GM23248 (cell line): ENCODE data around the gene ANKRD31. TPM values are rescaled to one million over a fixed set of nuclear protein-coding genes. Genes with fewer than 3 reads are reported as not detected.

ENCODE experiments used
- DNase-seq: peaks from one replicate; pipeline ENCODE4 v3.0.0-alpha.2; 2015
- H2AFZ ChIP-seq: fragments of 200-600 bp; sonication (generic); 2 replicates; pipeline ENCODE4 v1.6.1; 2016; ENCODE audit warnings: antibody characterized with exemption
- H3F3A ChIP-seq: fragments of 200-600 bp; sonication (generic); 2 replicates; pipeline ENCODE4 v1.6.1; 2016; ENCODE audit warnings: mild to moderate bottlenecking, antibody characterized with exemption, mixed run types; ENCODE audit not compliant: insufficient read depth
- H3K27ac ChIP-seq: fragments of 200-600 bp; sonication (generic); 2 replicates; pipeline ENCODE4 v1.5.1; 2016; ENCODE audit warnings: mild to moderate bottlenecking
- H3K27me3 ChIP-seq: fragments of 200-600 bp; sonication (generic); replicated peaks from 2 replicates; pipeline ENCODE4 v1.6.1; 2016; ENCODE audit warnings: mild to moderate bottlenecking; ENCODE audit not compliant: insufficient read depth
- H3K36me3 ChIP-seq: fragments of 200-600 bp; sonication (generic); 2 replicates; pipeline ENCODE4 v1.6.1; 2016; ENCODE audit warnings: low read depth, mild to moderate bottlenecking
- H3K4me1 ChIP-seq: fragments of 200-600 bp; sonication (generic); 2 replicates; pipeline ENCODE4 v1.6.1; 2016; ENCODE audit warnings: mild to moderate bottlenecking; ENCODE audit not compliant: insufficient read depth
- H3K4me2 ChIP-seq: fragments of 200-600 bp; sonication (generic); one replicate; pipeline ENCODE4 v1.6.1; 2016; ENCODE audit warnings: mild to moderate bottlenecking; ENCODE audit not compliant: unreplicated experiment
- H3K4me3 ChIP-seq: fragments of 200-600 bp; sonication (generic); 2 replicates; pipeline ENCODE4 v1.5.1; 2016; ENCODE audit warnings: mild to moderate bottlenecking
- H3K79me2 ChIP-seq: fragments of 200-600 bp; sonication (generic); 2 replicates; pipeline ENCODE4 v1.6.1; 2016; ENCODE audit warnings: mild to moderate bottlenecking; ENCODE audit not compliant: insufficient read depth
- H3K9ac ChIP-seq: fragments of 200-600 bp; sonication (generic); 2 replicates; pipeline ENCODE4 v1.6.1; 2016; ENCODE audit warnings: mild to moderate bottlenecking
- H3K9me2 ChIP-seq: fragments of 200-600 bp; sonication (generic); 2 replicates; pipeline ENCODE4 v1.6.1; 2016; ENCODE audit warnings: mixed run types, mild to moderate bottlenecking, moderate library complexity; ENCODE audit not compliant: insufficient read depth
- H3K9me3 ChIP-seq: fragments of 200-600 bp; sonication (generic); one replicate; pipeline ENCODE4 v1.6.1; 2017; ENCODE audit warnings: low read depth
- H4K20me1 ChIP-seq: fragments of 200-600 bp; sonication (generic); 2 replicates; pipeline ENCODE4 v1.6.0; 2016; ENCODE audit not compliant: insufficient read depth
- EZH2 ChIP-seq: fragments of 200-600 bp; sonication (generic); IDR thresholded peaks from 2 replicates; pipeline ENCODE4 v1.6.1; 2018; ENCODE audit warnings: antibody characterized with exemption, mild to moderate bottlenecking; ENCODE audit not compliant: insufficient read depth, poor library complexity, severe bottlenecking
- EZH2phosphoT487 ChIP-seq: fragments of 200-600 bp; sonication (generic); IDR thresholded peaks from 2 replicates; pipeline ENCODE4 v1.6.1; 2018; ENCODE audit warnings: antibody characterized with exemption, moderate library complexity, mild to moderate bottlenecking, low read depth; ENCODE audit not compliant: insufficient read depth
- WGBS, 2 experiments: methylation state at CpG; one replicate each; pipeline ENCODE4 v1.1.6; 2015 to 2017; ENCODE audit warnings: low lambda C conversion rate in 2 of 2, low coverage in 1 of 2; ENCODE audit errors: missing lambda C conversion rate in 2 of 2; 5-methylcytosine and 5-hydroxymethylcytosine counted together
- in situ Hi-C: fragments of 300-500 bp; cut with MboI; formaldehyde crosslinking; loops from 2 replicates; pipeline ENCODE4 v1.15.0; 2020
- polyA plus RNA-seq: library from polyadenylated mRNA; unstranded; fragments of >200 nt; fragmentation: Nextera tagmentation; extraction: Ambion mirVana; gene quantifications from 2 replicates; pipeline ENCODE4 v1.2.1, GENCODE V29; 2016
- total RNA-seq: library from RNA; depleted of rRNA; stranded (reverse); fragments of >200 nt; shearing (Covaris generic); gene quantifications from 2 replicates; pipeline ENCODE4 v1.2.3, GENCODE V29; 2014

The ANKRD31 gene
- total and polyA plus RNA-seq, 2 experiments from 2014 or later: not detected

DNA sequence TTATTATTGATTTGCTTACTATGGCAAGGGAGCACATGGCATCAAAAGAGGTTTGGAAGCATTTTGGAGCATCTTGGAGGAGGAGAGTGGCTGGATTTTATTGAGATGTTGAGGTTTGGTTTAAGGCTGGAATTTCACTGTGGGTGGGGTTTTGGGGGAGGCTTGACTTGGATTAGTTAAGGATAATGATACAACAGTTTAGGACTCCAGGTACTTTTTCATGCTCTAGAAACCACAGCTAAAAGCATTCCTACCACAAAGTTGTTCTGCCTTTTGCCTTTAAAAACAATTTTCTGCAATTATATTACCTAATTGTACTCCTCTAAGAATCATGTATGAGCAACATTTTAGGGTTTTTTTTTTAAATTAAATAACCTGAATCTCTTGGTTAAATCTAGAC, 189.3 kb downstream of the ANKRD31 start:
- no peak overlapping the region for H3K4me3 ChIP-seq
- no peaks in the 10 kb centered on the region; the same call in 1 of the 2 replicates for H3K36me3 ChIP-seq
- no peaks in the 10 kb centered on the region for H3F3A ChIP-seq
- in situ Hi-C loops: no loop called here
- peaks cover 8% of the 10 kb centered on the region; the same call in 1 of the 2 replicates for H3K4me1 ChIP-seq
- DNase-seq: no peak
- no peak overlapping the region for H3K4me2 ChIP-seq
- H4K20me1 ChIP-seq: no peaks in the 10 kb centered on the region
- no peak for TF ChIP-seq EZH2
- no peak for TF ChIP-seq EZH2phosphoT487
- H3K27me3 ChIP-seq: no peaks in the 10 kb centered on the region
- H2AFZ ChIP-seq: no peak overlapping the region
- peaks cover 30% of the 10 kb centered on the region for H3K79me2 ChIP-seq
- no peak overlapping the region for H3K9ac ChIP-seq
- no peak overlapping the region for H3K27ac ChIP-seq
- no peaks in the 10 kb centered on the region for H3K9me3 ChIP-seq
- H3K9me2 ChIP-seq: 0 out of 2 replicates have a peak, but pooled peaks cover under 1% of the 10 kb centered on the region

DNA sequence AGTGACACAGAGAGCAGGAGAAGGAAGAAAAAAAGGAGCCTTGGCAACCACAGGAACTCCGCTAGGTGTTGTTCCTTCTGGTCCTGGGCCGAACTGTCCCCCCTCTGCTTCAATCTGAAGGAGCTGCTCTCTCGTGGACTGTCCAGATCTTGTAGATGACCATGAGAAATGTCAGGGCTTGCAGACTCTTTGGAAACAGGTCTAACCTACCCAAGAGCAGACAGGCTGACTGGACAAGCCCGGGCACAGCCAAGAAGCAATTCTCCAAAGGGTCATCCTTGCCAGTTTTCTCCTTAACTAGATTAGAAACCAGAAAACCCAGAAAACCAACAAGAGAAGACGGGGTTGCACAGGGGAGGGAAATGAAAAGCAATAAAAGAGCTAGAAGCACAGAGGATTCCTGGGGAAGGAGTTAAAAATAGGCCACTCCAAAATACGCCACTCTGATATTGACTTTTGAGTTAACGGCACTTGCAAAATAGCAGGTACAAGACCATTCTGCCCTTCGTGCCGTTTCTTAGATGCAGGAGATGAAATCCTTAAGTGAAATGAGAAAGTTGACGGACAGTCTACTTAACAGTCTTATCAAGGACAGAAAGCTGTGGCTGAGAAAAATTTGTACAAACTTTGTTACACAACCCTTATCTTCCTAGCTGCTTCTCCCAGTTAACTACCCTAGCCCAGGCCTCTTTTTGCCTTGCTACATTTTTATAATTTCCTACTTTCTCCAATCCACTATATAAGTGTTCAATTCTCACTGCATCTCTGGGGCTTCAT, 190.1 kb downstream of the ANKRD31 start:
- Histone ChIP-seq H3K9ac (no peak overlapping the region), H3K9me2 (0 out of 2 replicates have a peak, but pooled peaks cover 3% of the 10 kb centered on the region), H3K27me3 (no peaks in the 10 kb centered on the region), H3K9me3 (no peaks in the 10 kb centered on the region), H2AFZ (no peak overlapping the region), H3K79me2 (peaks cover 25% of the 10 kb centered on the region), H3K4me1 (peaks cover 3% of the 10 kb centered on the region), H3K4me2 (no peak overlapping the region), H3K36me3 (no peaks in the 10 kb centered on the region; the same call in 1 of the 2 replicates), H3F3A (no peaks in the 10 kb centered on the region), H3K4me3 (no peak overlapping the region), H4K20me1 (no peaks in the 10 kb centered on the region), H3K27ac (no peak overlapping the region)
- WGBS, 2 experiments: 94 to 95% methylated on average over 10 of the region's 10 CpGs
- in situ Hi-C loops: no loop called here
- DNase-seq: no peak
- TF ChIP-seq EZH2phosphoT487 (no peak), EZH2 (no peak)

DNA sequence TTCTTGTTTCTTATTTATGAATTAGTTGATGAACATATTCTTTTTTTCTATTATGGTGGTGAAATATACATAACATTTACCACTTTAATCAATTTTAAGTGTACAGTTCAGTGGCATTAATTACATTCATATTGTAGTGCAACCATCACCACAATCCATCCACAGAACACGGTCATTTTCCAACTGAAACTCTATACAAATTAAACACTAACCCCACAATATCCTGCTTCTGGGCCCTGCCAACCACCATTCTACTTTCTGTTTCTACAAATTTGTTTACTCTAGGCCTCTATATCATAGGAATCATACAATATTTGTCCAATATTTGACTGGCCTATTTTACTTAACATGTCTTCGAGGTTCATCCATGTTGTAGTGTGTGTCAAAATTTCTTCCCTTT, 191.6 kb downstream of the ANKRD31 start:
- Histone ChIP-seq H3K27me3 (no peaks in the 10 kb centered on the region), H4K20me1 (no peaks in the 10 kb centered on the region), H3F3A (no peaks in the 10 kb centered on the region; the same call in 1 of the 2 replicates), H3K4me1 (peaks cover 11% of the 10 kb centered on the region; the same call in 1 of the 2 replicates), H3K4me2 (no peak overlapping the region), H3K9me2 (0 out of 2 replicates have a peak, but pooled peaks cover 3% of the 10 kb centered on the region), H3K79me2 (peaks cover 10% of the 10 kb centered on the region; the same call in 1 of the 2 replicates), H2AFZ (no peak overlapping the region), H3K4me3 (no peak overlapping the region), H3K36me3 (no peaks in the 10 kb centered on the region; the same call in 1 of the 2 replicates), H3K9me3 (no peaks in the 10 kb centered on the region), H3K9ac (no peak overlapping the region), H3K27ac (no peak overlapping the region)
- 95 to 98% methylated on average over 2 of the region's 2 CpGs for whole genome bisulfite sequencing, 2 experiments
- DNase-seq: no peak
- TF ChIP-seq EZH2phosphoT487: no peak
- TF ChIP-seq EZH2: no peak
- in situ Hi-C loops: no loop called here

DNA sequence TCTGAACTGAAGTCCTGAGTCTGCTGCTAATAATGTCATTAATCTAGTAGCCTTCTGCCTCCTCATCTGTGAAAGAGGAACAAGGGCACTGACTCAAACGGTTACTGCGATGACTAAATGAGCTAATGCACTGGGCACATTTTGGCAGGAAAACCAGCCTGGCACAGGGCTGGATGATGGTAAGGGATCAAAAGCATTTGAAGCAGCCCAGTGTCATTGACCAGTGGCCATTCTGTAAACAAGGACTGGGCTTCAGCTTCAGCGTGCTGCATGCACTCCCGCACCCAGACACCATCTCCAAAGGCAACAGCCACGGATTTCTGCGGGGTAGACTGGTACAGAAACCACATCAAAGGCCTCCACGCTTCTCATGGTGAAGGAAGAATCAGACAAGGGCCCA, 192.3 kb downstream of the ANKRD31 start:
- H3K79me2 ChIP-seq: peaks cover 3% of the 10 kb centered on the region; the same call in 1 of the 2 replicates
- no peak overlapping the region for H2AFZ ChIP-seq
- no peak for TF ChIP-seq EZH2
- no peak for TF ChIP-seq EZH2phosphoT487
- no peaks in the 10 kb centered on the region for H3K9me3 ChIP-seq
- no peaks in the 10 kb centered on the region; the same call in 1 of the 2 replicates for H3K36me3 ChIP-seq
- H4K20me1 ChIP-seq: no peaks in the 10 kb centered on the region
- H3K4me2 ChIP-seq: no peak overlapping the region
- in situ Hi-C loops: no loop called here
- peak; percentile 66 for DNase-seq
- H3K9me2 ChIP-seq: 0 out of 2 replicates have a peak, but pooled peaks cover 3% of the 10 kb centered on the region
- H3K4me1 ChIP-seq: peaks cover 11% of the 10 kb centered on the region; the same call in 1 of the 2 replicates
- no peak overlapping the region for H3K9ac ChIP-seq
- no peaks in the 10 kb centered on the region; the same call in 1 of the 2 replicates for H3F3A ChIP-seq
- no peak overlapping the region for H3K27ac ChIP-seq
- H3K27me3 ChIP-seq: no peaks in the 10 kb centered on the region
- H3K4me3 ChIP-seq: no peak overlapping the region
- WGBS, 2 experiments: 73 to 82% methylated on average over 7 of the region's 7 CpGs
